Activated CD4-positive, alpha-beta T cell treated with anti-CD3 and anti-CD28 coated beads, Interleukin-2, amount 50 U/mL, for 24 hours (primary cell): ENCODE data around the gene PITPNM3.

ENCODE experiments used
- DNase-seq, 2 donors: peaks; one replicate each; pipeline ENCODE4 v3.0.0-alpha.2; 2020; ENCODE audit warnings: low read depth in 1 of 2, low spot score in 1 of 2

Gene PITPNM3

GRCh38 chr17:6551869-6552531 lies 4.4 kb downstream of the PITPNM3 start:
- DNase-seq, result no peak

DNA sequence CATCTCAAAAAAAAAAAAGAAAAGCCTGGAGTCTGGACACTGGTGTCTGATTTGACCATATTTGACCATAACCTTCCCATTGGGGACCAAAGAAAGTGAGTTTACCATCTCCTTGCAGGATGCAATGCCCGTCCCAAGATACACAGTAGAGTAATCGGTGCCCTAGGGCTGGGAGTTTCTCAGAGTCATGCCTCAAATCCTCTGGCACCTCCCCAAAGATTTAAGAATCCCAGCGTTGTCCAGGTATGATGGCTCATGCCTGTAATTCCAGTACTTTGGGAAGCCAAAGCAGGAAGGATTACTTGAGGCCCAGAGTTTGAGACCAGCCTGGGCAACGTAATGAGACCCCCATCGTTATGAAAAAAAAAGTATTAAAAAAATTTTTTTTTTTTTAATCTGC lies 5.0 kb downstream of the PITPNM3 start:
- DNase-seq, result no peak

DNA sequence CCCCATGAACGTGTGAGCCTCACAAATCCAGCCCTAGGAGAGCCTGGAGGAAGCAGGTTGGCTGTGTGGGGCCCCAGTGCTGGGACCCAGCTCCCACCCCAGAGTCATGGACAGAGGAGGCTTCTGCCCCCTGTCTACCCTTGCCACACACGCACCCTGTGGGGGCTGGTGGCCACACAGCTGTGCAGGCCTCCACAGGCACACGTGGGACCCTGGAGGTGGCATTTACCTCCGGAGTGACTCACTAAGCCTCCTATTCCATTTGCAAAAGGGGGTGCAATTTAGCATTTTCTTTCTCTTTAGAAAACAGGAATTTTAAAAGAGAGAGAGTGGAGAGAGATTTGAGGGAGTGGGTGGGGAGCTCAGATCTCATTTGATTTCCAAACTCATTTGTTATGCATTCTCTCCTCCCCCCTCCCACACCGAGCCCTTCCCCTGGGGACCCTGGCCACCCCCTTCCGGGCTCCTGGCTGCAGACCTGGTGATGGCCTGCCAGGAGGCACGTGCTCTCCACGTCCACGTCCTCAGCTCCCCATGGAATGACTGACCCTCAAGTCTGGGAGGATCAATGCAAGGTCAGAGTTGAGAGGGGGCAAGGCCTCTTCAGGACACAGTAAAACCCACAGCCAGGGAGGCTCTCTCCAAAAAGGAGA lies 6.8 kb downstream of the PITPNM3 start:
- no peak for DNase-seq

DNA sequence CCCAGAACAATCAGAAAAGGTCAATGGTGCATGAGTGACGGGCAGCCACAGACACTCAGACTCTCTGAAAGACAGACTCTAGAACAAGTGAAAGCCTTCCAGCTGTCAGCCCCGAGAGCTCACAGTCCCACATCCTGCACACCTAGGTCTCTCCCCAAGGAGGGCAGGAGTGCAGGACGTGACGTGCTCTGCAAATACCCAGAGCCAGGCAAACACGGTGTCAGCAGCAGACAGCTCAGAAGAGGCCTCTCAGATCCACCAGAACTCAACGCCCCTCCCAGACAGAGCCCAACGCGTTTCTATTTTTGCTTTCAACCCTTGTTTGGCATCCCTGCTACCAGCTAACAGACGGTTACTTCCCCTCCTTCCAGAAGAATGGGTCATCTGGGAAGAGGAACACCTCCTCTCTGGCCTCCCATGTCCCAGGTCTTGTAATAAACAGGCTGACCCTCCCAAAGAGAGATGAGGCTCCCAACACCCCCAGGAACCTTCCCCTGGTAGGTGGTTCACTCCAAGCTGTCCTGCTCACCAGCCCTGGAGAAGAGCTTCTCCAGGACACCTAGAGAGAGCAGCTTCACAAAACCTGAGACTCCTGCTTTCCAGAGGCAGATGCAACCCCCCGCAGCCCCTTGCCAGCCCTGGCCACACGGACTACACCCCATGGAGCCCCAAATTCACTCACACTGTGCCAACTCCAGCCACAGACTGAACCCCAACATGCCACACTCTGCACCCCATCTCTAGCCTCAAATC lies 7.6 kb downstream of the PITPNM3 start:
- no peak for DNase-seq

DNA sequence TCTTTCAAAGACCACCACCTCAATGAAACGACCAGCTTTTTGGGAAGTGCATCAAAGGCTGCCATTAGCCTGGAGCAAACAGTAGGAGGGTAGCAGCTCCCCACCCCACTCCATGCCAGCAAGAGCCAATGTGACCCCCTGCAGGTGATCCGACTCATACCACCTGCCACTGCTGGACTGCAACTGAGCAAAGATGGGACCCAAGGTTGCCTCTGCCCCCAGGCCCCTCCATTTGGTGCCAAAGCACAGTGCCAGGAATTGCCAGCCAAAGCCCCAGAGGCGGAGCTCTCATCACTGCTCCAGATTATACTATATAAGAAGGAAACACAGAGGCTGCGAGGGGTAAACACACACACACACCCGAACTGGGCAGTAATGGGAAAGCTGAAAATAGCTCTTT lies 8.3 kb downstream of the PITPNM3 start:
- no peak for DNase-seq

GRCh38 chr17:6547336-6547735 lies 9.0 kb downstream of the PITPNM3 start:
- no peak for DNase-seq

GRCh38 chr17:6546069-6546718 lies 10.2 kb downstream of the PITPNM3 start:
- no peak for DNase-seq

GRCh38 chr17:6545291-6545690 lies 11.1 kb downstream of the PITPNM3 start:
- DNase-seq, result no peak

- DNase-seq, result no peak
Observed at GRCh38 chr17:6544011-6544370, 12.4 kb downstream of the PITPNM3 start.

DNA sequence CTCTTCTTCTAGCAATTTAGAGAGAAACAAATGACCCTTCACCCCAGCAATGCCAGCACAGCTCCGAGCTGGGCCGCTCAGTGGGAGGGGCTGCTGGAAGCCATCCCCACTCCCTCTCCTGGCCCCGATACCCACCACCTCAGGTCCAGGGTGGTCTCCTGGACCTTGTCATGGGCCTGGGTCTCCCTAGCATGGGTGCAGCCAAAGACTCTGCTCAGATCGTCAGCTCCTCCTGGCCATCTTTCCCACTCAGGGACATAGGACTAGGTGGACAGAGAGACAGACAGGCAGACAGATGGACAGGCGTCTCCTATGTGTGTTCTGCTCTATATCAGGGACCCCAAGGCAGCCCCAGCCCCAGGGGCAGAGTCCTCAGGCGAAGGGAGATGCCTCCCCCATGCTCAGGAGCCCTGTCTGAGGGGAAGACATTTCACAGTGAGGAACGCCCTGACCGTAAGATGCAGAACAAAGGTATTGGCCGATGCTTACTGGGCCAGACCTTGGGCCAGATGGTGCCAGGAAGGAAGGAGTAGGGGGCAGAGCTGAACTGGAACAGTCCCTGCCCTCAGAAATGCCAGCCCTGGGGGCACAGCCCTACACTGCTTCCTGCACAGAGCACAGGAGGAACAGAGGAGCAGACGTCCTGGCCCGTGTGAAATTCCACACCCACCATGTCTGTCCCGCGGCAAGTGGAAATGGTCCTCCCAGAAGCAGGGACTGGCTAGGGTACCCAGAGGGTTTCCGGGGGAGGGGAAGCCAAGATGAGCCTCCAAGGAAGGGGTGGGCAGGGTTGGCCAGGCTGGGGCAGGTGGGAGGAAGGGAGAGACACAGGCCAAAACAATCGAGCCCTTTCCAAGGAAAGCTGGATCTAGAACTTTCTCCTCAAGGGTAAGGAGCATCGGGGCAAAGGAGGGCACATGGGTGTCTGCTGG lies 13.0 kb downstream of the PITPNM3 start:
- no peak for DNase-seq

- no peak for DNase-seq
Observed at GRCh38 chr17:6542577-6542976, 13.8 kb downstream of the PITPNM3 start.

GRCh38 chr17:6541886-6542285 lies 14.5 kb downstream of the PITPNM3 start:
- DNase-seq, result no peak

DNA sequence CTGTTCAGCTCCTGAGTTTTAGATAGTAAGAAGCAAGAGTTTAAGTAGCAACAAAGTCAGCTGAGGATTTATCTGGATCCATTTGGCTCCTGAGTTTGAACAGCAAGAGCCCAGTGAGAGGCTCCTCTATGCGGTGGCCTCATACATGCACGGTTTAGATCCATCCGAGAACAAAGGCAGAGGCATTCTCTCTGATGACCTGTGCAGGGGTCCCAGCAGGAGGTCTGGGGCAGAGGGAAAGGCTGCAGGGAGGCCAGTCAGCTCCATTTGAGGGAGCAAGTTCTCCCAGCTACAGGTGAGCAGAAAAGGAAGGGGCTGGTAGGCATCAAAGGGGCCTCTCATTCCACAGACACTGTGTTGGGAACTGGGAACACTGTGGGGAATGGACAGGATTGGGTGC lies 16.5 kb downstream of the PITPNM3 start:
- DNase-seq, result no peak

DNA sequence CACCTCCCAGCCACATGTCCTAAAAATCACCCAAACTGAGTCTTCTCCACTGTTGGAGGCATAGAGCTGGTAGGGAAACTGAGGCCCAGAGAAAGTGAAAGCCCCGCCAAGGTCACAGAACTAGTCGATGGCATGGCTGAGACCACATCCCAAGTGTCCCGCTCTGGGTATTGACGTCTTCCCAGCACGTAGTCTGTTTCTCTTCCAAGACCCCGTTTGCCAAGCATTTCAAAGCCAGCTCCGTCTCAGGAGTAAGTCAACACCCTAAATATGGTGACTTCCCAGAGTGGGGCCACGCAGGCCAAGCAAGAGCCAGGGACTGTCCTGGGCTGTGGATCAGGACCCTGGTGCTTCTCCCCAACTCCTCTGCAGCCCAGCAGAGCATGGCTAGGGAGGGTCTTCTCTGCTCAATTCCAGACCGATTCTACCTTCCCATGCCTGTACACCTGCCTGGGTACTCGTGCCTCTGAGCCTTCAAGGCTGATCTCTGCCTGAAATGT lies 19.7 kb downstream of the PITPNM3 start:
- no peak for DNase-seq

GRCh38 chr17:6536053-6536452 lies 20.3 kb downstream of the PITPNM3 start:
- no peak for DNase-seq

DNA sequence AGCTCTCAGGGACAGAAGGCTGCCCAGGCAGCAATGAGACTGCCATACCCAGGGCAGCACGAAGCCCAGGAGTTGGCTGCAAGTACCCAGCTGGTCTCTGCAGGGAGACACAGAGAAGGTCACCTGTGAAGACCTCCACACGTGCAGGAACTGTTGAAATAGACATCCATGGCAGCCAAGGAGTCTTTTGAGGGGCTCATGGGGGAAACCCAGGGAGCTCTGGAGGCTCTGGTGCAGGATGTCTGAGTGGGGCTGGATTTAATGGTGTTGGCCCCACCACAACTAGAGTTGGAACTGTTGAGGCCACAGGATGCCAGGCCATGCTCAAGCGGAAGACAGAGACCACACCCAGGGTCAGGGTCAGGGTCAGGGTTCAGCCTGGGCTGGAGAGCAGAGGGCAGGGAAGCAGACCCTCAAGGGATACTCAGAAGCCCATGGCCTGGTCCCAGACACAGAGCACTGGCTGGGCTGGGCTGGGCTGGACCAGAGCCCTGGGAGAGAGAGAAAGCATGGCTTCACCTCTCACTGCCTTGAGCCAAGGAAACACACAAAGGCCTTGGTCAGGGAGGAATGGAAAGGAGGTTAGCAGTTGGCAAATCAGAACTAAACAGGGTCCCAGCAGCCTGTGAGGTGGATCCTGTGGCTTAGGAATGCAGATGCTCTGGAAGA lies 21.4 kb downstream of the PITPNM3 start:
- DNase-seq, result no peak

GRCh38 chr17:6532441-6532885 lies 23.9 kb downstream of the PITPNM3 start:
- DNase-seq, result no peak

DNA sequence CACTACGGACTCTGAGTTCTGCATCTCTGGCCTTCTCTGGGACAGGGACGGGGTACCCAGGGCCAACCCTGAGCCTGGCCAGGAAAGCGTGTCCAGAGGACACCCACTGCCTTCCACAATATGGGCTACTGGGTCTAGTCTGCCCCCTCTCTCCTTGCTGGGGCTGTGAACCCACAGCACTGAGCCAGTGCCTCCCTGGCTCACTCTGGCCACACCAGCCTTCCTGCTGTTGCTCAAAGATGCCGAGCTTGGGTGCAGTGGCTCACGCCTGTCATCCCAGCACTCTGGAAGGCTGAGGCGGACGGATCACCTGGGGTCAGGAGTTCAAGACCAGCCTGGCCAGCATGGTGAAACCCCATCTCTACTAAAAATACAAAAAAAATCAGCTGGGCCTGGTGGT lies 24.8 kb downstream of the PITPNM3 start:
- DNase-seq, result no peak

DNA sequence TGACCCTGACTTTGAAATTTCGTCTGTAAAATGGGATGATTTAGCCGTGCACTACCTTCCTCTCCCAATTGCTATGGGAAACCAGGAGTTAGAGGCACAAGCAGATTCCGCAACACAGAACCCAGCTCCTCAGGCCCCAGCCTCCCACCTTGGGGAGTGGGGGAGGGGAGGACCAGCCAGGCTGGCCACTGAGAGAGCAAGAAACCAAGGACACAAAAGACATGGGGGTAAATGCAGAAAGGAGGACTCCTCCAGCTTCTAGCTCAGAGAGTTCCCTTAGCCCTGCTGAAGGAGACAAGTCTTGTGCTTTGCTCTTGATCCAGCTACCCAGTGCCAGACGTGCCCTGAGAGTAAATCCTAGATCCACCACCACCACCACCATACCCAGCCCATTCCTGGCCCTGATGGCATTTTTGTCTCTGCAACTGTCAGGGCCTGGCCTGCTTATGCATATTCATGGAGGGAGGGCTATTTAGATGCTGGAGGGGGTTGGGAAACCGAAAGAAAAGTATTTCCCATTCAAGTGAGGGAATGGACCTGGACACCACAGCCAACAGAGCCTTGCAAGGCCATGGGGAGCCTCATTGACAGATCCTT lies 25.9 kb downstream of the PITPNM3 start:
- no peak for DNase-seq

- no peak for DNase-seq
Observed at GRCh38 chr17:6528557-6528956, 27.8 kb downstream of the PITPNM3 start.
